Measurements from ENCODE around the gene C1orf116. TPM values are rescaled to one million over a fixed set of nuclear protein-coding genes. Genes with fewer than 3 reads are reported as not detected.

C1orf116 gene
- total RNA-seq, 4 donors from 2014 or later, result 0.62 TPM; not detected in 3

GRCh38 chr1:207020709-207021107, 11.8 kb downstream of the C1orf116 start:
- Histone ChIP-seq H3K4me1 (no peaks in the 10 kb centered on the region), H3K36me3 (no peaks in the 10 kb centered on the region), H3K9me3 (no peaks in the 10 kb centered on the region), H3K4me3 (no peak overlapping the region), H3K27me3 (no peaks in the 10 kb centered on the region), H3K27ac (no peak overlapping the region)
- no peak for DNase-seq
- TF ChIP-seq CTCF (IDR thresholded peaks at IDR 0.05), result no peak
- TF ChIP-seq POLR2A (IDR thresholded peaks at IDR 0.05), result no peak
- intact Hi-C loops (cut with DNase I; ENCODE audit: low total_unique reads), result no loop called here

GRCh38 chr1:207020065-207020708, 12.4 kb downstream of the C1orf116 start:
- no peak overlapping the region for H3K4me3 ChIP-seq
- no peaks in the 10 kb centered on the region for H3K9me3 ChIP-seq
- intact Hi-C loops (cut with DNase I; ENCODE audit: low total_unique reads), result no loop called here
- H3K27ac ChIP-seq, result no peak overlapping the region
- no peaks in the 10 kb centered on the region for H3K4me1 ChIP-seq
- no peaks in the 10 kb centered on the region for H3K27me3 ChIP-seq
- TF ChIP-seq CTCF (IDR thresholded peaks at IDR 0.05) (no peak), POLR2A (IDR thresholded peaks at IDR 0.05) (no peak)
- no peak for DNase-seq
- no peaks in the 10 kb centered on the region for H3K36me3 ChIP-seq

GRCh38 chr1:207019661-207020060, 12.9 kb downstream of the C1orf116 start:
- intact Hi-C loops (cut with DNase I; ENCODE audit: low total_unique reads), result no loop called here
- H3K9me3 ChIP-seq, result no peaks in the 10 kb centered on the region

GRCh38 chr1:207019161-207019560, 13.4 kb downstream of the C1orf116 start:
- H3K9me3 ChIP-seq, result no peaks in the 10 kb centered on the region
- DNase-seq, result no peak
- no peak for TF ChIP-seq POLR2A (IDR thresholded peaks at IDR 0.05)
- TF ChIP-seq CTCF (IDR thresholded peaks at IDR 0.05), result no peak
- H3K4me1 ChIP-seq, result no peaks in the 10 kb centered on the region
- no peaks in the 10 kb centered on the region for H3K27me3 ChIP-seq
- H3K36me3 ChIP-seq, result no peaks in the 10 kb centered on the region
- intact Hi-C loops (cut with DNase I; ENCODE audit: low total_unique reads), result no loop called here
- no peak overlapping the region for H3K4me3 ChIP-seq
- H3K27ac ChIP-seq, result no peak overlapping the region

More at GRCh38 chr1:207019661-207020060, 12.9 kb downstream of the C1orf116 start:
- no peak for DNase-seq
- H3K36me3 ChIP-seq, result no peaks in the 10 kb centered on the region
- no peaks in the 10 kb centered on the region for H3K27me3 ChIP-seq
- no peak overlapping the region for H3K4me3 ChIP-seq
- TF ChIP-seq POLR2A (IDR thresholded peaks at IDR 0.05) (no peak), CTCF (IDR thresholded peaks at IDR 0.05) (no peak)
- H3K4me1 ChIP-seq, result no peaks in the 10 kb centered on the region
- no peak overlapping the region for H3K27ac ChIP-seq

GRCh38 chr1:207018707-207019106, 13.8 kb downstream of the C1orf116 start:
- intact Hi-C loops (cut with DNase I; ENCODE audit: low total_unique reads), result no loop called here
- no peak for DNase-seq
- Histone ChIP-seq H3K9me3 (no peaks in the 10 kb centered on the region), H3K27me3 (no peaks in the 10 kb centered on the region), H3K4me3 (no peak overlapping the region), H3K4me1 (no peaks in the 10 kb centered on the region), H3K27ac (no peak overlapping the region), H3K36me3 (no peaks in the 10 kb centered on the region)
- TF ChIP-seq POLR2A (IDR thresholded peaks at IDR 0.05), result no peak
- TF ChIP-seq CTCF (IDR thresholded peaks at IDR 0.05), result no peak
